Transverse colon (tissue), 4 donors: ENCODE measurements around the gene CCDC148. TPM values are rescaled to one million over a fixed set of nuclear protein-coding genes. Genes with fewer than 3 reads are reported as not detected.
"Not testable (repeated sequence)": the region's sequence is repeated elsewhere in the genome, so short reads cannot be mapped to it uniquely, and the experiment has no call there.

Source experiments
- DNase-seq: peaks from one replicate; pipeline ENCODE4 v3.0.0-alpha.2; 2019
- H3K27ac ChIP-seq, 4 donors: fragments of 200-600 bp; sonication (generic); 2 replicates each; pipeline ENCODE4 v1.5.1; 2016 to 2018; ENCODE audit warnings: inconsistent platforms in 4 of 4
- H3K27me3 ChIP-seq: fragments of 200-600 bp; sonication (generic); 2 replicates; pipeline ENCODE4 v1.5.1; 2017; ENCODE audit warnings: inconsistent platforms
- H3K36me3 ChIP-seq, 4 donors: fragments of 200-600 bp; sonication (generic); 2 replicates each; pipeline ENCODE4 v1.5.1; 2017 to 2019; ENCODE audit warnings: inconsistent platforms in 4 of 4
- H3K4me1 ChIP-seq, 4 donors: fragments of 200-600 bp; sonication (generic); 2 replicates each; pipeline ENCODE4 v1.5.1; 2017 to 2020; ENCODE audit warnings: inconsistent platforms in 4 of 4
- H3K4me3 ChIP-seq, 4 donors: fragments of 200-600 bp; sonication (generic); 1 replicate in 1 of 4; 2 replicates in 3 of 4; pipeline versions ENCODE4 v1.5.1 to v1.6.1; 2017 to 2019; ENCODE audit warnings: inconsistent platforms in 4 of 4
- H3K9me3 ChIP-seq, 2 donors: fragments of 200-600 bp; sonication (generic); 2 replicates each; pipeline ENCODE4 v1.5.1; 2017 to 2019; ENCODE audit warnings: inconsistent platforms in 2 of 2
- CTCF ChIP-seq, 5 experiments: fragments of 200-600 bp in 3 of 5; fragments of 450-650 bp in 2 of 5; sonication (generic) in 3 of 5; IDR thresholded peaks; 1 replicate in 2 of 5; 2 replicates in 3 of 5; pipeline ENCODE4 v1.5.1; 2016 to 2017; ENCODE audit warnings: antibody characterized with exemption in 5 of 5, inconsistent platforms in 3 of 5, mild to moderate bottlenecking in 2 of 5, moderate library complexity in 1 of 5
- EP300 ChIP-seq: sonication (generic); formaldehyde crosslinking; IDR thresholded peaks from one replicate; pipeline ENCODE4 v1.6.1; 2017; ENCODE audit warnings: antibody characterized with exemption, low read depth
- POLR2A ChIP-seq: fragments of 450-650 bp; IDR thresholded peaks from one replicate; pipeline ENCODE4 v1.6.1; 2016; ENCODE audit warnings: antibody characterized with exemption, mild to moderate bottlenecking, moderate library complexity
- POLR2AphosphoS5 ChIP-seq, 3 donors: sonication (generic); formaldehyde crosslinking; IDR thresholded peaks; one replicate each; pipeline ENCODE4 v1.6.1; 2016; ENCODE audit warnings: antibody characterized with exemption in 3 of 3
- WGBS, 2 donors: methylation state at CpG; one replicate each; pipeline ENCODE4 v1.1.5; 2018; ENCODE audit warnings: low coverage in 1 of 2; 5-methylcytosine and 5-hydroxymethylcytosine counted together
- in situ Hi-C, 4 donors: fragments of 200-750 bp; cut with MboI; loops; one replicate each; pipeline versions ENCODE4 v1.15.0 to v1.15.1; 2017; ENCODE audit warnings: low sequenced_read_pairs in 3 of 4, low pct_ligation_motif_present in 1 of 4, low pct_unique_long_range_greater_than_20kb in 1 of 4
- intact Hi-C: fragments of 100-400 bp; cut with DNase I; formaldehyde crosslinking; loops from one replicate; pipeline ENCODE4 v1.15.1; 2023; ENCODE audit warnings: low total_unique reads
- total RNA-seq, 4 donors: library from RNA; depleted of rRNA; stranded (reverse); fragments of >200 nt; gene quantifications; one replicate each; pipeline ENCODE4 v1.1.0, GENCODE V29; 2016

The CCDC148 gene
- total RNA-seq, 4 donors from 2014 or later = 0.48 TPM; not detected in 3

GRCh38 chr2:158357122-158357521, 99.4 kb downstream of the CCDC148 start:
- H3K27me3 ChIP-seq = no peaks in the 10 kb centered on the region
- no peak overlapping the region for H3K4me3 ChIP-seq
- H3K27ac ChIP-seq = no peak overlapping the region
- TF ChIP-seq POLR2AphosphoS5 (IDR thresholded peaks at IDR 0.05) = no peak
- TF ChIP-seq EP300 = no peak
- TF ChIP-seq CTCF (IDR thresholded peaks at IDR 0.05) = no peak
- TF ChIP-seq POLR2A = no peak
- 100% methylated on average over 1 of the region's 1 CpG; no CpG with 5 or more reads in 1 of the 2 donors for WGBS, 2 donors
- no peaks in the 10 kb centered on the region for H3K36me3 ChIP-seq
- no peak for DNase-seq
- intact Hi-C loops (no loop called here), in situ Hi-C loops (no loop called here)
- H3K9me3 ChIP-seq = no peaks in the 10 kb centered on the region
- H3K4me1 ChIP-seq = no peaks in the 10 kb centered on the region

GRCh38 chr2:158351466-158351816, 105.1 kb downstream of the CCDC148 start:
- H3K27me3 ChIP-seq, in situ Hi-C loops, intact Hi-C loops, H3K36me3 ChIP-seq, H3K4me3 ChIP-seq, H3K4me1 ChIP-seq, H3K9me3 ChIP-seq, H3K27ac ChIP-seq, DNase-seq: not testable (repeated sequence)
- no CpG with 5 or more reads among the region's 14 CpGs for WGBS, 2 donors

GRCh38 chr2:158350751-158351465, 105.6 kb downstream of the CCDC148 start:
- not testable (repeated sequence) for H3K27me3 ChIP-seq

GRCh38 chr2:158346032-158346431, 110.5 kb downstream of the CCDC148 start:
- intact Hi-C loops (no loop called here), in situ Hi-C loops (no loop called here)
- no peaks in the 10 kb centered on the region for H3K27me3 ChIP-seq
- no peaks in the 10 kb centered on the region for H3K9me3 ChIP-seq
- DNase-seq = no peak
- no peak overlapping the region for H3K27ac ChIP-seq
- 95% methylated on average over 2 of the region's 2 CpGs; no CpG with 5 or more reads in 1 of the 2 donors for WGBS, 2 donors
- H3K4me1 ChIP-seq = no peaks in the 10 kb centered on the region
- TF ChIP-seq CTCF (IDR thresholded peaks at IDR 0.05) = no peak
- no peak for TF ChIP-seq POLR2A
- no peak for TF ChIP-seq EP300
- TF ChIP-seq POLR2AphosphoS5 (IDR thresholded peaks at IDR 0.05) = no peak
- no peaks in the 10 kb centered on the region for H3K36me3 ChIP-seq
- no peak overlapping the region for H3K4me3 ChIP-seq

More at GRCh38 chr2:158350751-158351465, 105.6 kb downstream of the CCDC148 start:
- H3K27ac ChIP-seq, H3K36me3 ChIP-seq, H3K4me3 ChIP-seq, DNase-seq, in situ Hi-C loops, H3K4me1 ChIP-seq, H3K9me3 ChIP-seq, intact Hi-C loops: not testable (repeated sequence)
- WGBS, 2 donors = 87 to 98% methylated on average over 12 to 16 of the region's 20 CpGs

- in situ Hi-C loops = no loop called here
- Histone ChIP-seq H3K4me3 (no peak overlapping the region), H3K4me1 (no peaks in the 10 kb centered on the region)
These were observed 117.0 kb downstream of the CCDC148 start for GRCh38 chr2:158339513-158339912.

More at GRCh38 chr2:158339513-158339912, 117.0 kb downstream of the CCDC148 start:
- intact Hi-C loops = no loop called here
- no peaks in the 10 kb centered on the region for H3K36me3 ChIP-seq
- TF ChIP-seq CTCF (IDR thresholded peaks at IDR 0.05) = no peak
- TF ChIP-seq POLR2A = no peak
- TF ChIP-seq POLR2AphosphoS5 (IDR thresholded peaks at IDR 0.05) = no peak
- no peak for TF ChIP-seq EP300
- H3K9me3 ChIP-seq = no peaks in the 10 kb centered on the region
- H3K27ac ChIP-seq = no peak overlapping the region
- no peak for DNase-seq
- H3K27me3 ChIP-seq = no peaks in the 10 kb centered on the region
